HG03060 (cell line): ENCODE data around the gene PRKAR2A.
A peak's percentile ranks its signal among the peaks of the same experiment; 100 is the strongest.

Experiments
- ATAC-seq: cut with Tn5 transposase; IDR thresholded peaks from one replicate; pipeline ENCODE4 v1.9.1; 2021; ENCODE audit warnings: low read depth, moderate number of reproducible peaks; ENCODE audit not compliant: unreplicated experiment

PRKAR2A gene

DNA sequence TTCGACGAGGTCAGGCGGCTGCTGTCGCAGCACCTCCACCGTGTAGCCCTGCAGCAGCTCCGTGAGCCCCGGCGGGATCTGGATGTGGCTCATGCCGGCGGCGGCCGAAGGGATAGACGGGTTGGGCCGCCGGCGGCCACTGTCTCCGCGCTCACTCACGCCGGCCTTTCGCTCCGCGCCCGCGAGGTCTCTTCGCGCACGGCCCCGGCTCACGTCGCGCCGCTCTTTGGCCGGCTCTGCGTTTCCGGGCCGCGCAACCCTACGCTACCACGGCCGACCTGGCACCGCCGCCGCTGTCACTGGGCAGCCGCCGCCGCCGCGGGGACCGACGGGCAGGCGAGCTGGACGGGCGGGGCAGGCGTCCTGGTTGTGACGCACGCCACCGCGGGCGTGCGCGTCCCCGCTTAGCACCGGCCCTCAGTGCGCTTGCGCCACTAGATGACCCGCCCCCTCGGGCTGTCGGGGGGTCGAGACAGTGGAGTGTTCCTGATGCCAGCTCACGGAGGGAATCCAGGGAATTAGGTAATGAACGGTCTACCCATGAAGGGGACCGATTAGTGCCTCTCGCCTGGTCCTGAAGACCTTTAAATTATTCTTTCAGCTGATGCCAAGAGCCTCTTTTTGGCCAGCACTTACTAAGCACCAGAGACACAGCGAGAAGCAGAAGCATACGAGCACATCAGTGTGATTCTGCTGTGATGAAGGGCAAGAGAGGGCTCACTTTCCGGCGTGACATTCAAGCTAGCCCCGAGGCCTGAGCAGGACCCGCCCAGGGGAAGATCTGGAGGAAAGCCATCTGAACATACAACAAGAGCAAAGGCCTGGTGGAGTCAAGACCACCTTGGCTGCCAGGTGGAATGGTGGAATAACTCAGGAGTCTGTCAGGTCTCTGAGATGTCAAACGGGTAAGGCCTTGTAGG, at the start of gene PRKAR2A:
TSS of gene PRKAR2A (minus strand) at position 371 of the 920 bp plus-strand sequence. CDS start at position 93, 278 bp downstream.
- peak; percentile 70 for ATAC-seq

DNA sequence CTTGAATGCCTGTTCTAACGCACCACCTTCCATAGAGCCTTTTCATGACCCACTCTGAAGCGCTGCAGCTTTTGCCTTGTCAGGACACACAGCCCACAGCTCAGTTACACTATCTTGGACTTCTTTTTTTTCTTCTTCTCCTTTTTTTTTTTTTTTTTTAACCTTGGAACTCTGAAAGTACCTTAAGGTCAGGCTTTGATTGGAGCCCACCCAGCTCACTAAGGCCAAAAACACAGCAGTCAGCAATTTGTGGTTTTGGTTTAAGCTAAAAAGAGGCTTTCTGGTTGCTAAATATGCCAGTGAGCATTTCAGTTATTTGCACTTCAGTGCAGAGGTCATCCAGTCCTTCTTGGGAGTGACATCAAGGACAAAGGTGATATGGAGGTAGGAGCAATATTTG, 49.3 kb upstream of the PRKAR2A start:
- no peak for ATAC-seq

DNA sequence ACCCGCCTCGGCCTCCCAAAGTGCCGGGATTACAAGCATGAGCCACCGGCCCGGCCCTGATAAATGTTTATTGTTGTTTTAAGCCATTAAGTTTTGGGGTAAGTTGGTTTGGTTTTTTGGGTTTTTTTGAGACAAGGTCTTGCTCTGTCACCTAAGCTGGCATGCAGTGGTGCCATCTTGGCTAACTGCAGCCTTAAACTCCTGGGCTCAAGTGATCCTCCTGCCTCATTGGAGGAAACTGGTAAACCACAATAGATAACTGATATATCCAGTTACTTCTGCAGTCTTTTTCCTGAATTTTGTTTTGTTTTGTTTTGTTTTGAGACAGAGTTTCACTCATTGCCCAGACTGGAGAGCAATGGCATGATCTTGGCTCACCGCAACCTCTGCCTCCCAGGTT, 46.8 kb upstream of the PRKAR2A start:
- ATAC-seq: no peak

DNA sequence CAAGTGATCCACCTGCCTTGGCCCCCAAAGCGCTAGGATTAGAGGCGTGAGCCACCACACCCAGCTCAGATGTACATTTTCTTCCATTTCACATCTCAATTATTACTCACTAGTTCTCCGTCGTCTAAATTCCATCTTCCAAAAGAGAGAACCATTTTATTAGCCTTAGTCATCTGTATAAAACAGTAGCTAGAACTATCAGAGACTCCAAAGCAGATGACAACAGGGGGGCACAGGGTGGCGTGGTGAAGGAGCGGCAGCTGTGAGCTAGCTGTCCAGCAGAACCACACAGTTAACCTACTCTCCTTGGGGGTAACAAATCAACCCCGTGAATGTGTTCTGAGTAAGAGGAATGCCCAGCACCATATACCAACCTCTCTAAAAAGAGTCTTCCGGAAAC, 43.9 kb upstream of the PRKAR2A start:
- no peak for ATAC-seq

DNA sequence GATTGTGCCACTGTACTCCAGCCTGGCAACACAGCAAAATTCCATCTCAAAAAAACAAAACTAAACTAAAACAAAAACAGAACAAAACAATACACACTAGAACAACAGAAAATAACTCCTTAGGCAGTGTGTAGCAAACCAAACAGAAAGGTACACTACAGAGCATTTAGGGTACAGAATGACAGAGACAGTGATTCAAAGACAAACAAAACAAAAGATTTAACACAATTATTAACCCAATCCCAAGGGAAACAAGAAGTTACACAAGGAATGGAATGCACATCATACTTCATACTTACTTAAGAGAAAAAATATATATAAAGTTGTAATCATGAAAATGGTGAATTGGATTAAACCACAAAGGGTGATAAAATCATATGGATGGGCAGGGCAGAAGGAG, 38.1 kb upstream of the PRKAR2A start:
- ATAC-seq: no peak

DNA sequence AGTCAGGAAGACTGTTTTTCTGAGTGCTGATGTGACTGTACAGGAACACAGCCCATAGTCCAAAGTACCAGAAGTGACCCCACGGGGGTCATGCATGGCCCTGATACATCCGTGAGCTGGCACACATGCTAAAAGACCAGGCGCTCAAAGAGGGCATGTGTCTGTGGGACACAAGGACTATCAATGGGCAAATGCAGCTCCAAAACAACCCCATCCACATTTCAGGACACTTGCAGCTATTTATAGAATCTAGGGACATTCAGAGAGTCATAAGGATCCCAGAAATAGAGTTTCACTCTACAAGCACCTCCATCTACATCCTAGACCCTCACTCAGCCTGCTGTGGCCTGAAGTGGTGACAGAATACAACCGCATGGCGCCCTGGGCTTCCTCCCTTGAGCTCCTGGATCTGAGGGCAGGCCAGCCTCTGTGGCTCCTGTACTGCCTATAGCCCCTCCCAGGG, 34.0 kb upstream of the PRKAR2A start:
- no peak for ATAC-seq

DNA sequence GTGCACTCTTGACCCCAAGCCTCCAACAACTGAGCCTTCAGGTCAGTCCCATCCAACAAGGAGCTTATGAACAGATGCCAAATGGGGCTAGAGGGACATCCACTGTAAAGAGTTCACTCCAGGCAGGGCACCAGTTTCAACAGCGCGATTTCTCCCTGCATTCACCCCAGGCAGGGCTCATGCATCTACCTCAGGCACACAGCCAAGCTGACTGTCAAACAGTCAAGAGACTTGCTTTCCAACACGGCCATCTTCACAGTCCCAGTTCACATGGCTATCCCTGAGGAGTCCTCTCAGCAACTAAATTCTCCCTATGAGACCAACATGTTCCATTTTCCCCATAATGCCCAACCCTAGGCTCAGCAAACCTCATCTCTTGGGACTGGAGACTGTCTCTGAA, 33.3 kb upstream of the PRKAR2A start:
- ATAC-seq: no peak

DNA sequence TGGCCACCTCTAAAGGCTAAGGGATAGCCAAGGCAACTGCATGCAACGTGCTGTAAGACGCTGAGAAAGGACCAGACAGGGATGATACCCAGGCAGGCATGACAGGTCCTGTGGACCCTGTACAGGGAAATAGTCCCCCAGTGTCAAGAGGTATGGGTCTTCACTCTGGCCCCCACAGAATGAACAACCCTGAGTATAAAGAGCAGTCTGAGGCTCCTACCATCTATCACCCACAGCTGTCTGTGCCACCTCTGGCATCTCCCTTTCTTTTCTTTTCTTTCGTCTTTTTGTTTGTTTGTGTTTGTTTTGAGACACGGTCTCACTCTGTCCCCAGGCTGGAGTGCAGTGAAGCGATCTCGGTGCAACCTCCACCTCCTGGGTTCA, 32.3 kb upstream of the PRKAR2A start:
- no peak for ATAC-seq

DNA sequence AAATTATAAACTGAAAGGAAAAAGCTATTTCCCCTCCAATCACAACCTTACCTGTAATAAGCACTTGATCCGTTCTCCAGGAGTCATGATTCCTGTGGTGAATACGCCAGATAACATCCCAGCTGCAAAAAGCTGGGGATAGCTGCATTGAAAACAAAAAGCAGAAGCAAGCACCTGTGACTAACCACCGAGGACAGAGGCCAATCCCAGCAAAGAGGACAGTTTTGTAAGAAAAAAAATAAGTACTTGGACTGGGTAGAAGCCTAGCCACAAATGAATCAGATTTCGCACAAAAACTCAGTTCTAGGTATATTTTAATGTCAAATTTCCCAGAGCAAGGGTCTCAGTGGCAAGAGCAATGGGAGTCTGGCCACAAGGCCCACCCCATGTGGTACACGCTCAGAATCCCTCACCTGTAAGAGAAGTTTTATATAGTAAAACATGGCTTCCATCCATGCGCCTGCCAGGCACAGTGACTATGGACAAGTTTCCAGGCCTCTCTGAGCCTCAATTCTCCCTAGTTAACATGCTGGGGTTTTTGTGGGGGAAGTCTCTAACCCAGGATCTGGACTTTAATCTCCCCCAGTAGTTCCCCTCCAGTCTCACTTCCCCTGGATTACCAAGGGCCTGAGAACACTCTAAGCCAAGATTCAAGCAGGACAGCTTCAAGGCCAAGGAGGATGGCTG, 31.8 kb upstream of the PRKAR2A start:
- no peak for ATAC-seq

DNA sequence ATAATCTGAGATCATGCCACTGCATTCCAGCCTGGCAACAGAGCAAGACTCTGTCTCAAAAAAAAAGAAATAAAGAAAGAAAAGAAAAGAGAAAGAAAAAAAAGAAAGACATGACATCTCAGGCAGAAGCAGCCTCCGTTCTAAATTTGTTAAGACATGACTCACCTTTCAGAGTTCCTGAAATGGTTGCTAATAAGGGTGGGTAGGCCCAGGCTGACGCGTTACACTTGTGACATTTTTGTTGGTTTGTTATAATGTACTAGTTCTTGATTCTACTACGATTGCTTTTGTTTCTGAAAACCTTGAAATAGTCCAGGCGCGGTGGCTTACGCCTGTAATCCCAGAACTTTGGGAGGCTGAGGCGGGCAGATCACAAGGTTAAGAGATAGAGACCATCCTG, 30.0 kb upstream of the PRKAR2A start:
- no peak for ATAC-seq

DNA sequence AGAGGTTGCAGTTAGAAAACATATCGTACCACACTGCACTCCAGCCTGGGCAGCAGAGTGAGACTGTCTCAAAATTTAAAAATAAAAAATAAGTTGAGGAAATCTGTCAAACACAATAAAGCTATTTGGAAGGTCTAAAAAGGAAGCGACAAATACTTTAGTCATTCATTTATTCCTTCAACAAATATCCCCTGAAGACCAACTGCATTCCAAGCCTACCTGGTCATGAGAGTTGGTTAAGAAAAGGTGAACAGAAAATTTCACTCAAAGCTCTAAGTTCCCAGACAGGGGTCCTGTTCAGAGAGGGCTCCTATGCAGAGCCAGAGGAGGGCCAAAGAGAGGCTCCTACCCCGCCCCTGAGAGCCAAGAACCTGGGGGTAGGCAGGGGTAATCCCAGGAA, 15.4 kb upstream of the PRKAR2A start:
- no peak for ATAC-seq

DNA sequence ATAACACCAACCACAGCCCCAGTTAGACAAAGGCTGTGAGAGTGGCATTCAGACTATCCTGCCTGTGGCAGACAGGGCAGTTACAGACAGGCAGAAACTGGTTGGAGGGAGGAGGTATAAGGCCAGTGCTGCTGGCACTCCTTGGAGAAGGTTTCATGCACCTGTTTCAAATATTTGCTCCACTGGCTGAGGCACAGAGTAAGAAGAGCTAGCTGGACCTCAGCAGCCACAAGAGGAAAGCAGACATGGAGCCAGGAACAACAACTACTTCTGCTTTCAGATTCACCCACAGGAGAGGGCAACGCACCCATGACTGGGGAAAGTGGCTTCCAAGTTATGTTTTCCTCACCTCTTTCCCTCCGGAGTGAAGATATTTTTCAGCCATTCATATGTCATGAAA, 11.5 kb upstream of the PRKAR2A start:
- no peak for ATAC-seq

DNA sequence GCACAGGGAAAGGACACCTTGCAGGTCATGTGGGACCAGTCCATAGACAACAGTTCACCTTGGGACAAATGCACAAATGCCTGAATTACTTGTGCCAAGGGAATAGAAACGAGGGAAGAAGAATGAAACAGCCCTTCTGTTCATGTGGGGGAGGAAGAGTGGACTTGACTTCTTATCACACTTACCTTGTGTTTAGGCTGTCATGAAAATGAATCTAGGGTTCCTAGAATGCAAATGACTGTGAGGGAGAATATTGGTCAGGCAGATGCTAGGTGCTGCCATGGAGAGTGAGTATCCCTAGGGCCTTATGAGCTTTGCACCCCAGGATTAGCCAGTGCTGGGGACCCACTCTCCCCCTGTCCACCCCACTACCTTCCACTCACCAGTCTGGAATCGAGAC, 11.0 kb upstream of the PRKAR2A start:
- ATAC-seq: no peak

DNA sequence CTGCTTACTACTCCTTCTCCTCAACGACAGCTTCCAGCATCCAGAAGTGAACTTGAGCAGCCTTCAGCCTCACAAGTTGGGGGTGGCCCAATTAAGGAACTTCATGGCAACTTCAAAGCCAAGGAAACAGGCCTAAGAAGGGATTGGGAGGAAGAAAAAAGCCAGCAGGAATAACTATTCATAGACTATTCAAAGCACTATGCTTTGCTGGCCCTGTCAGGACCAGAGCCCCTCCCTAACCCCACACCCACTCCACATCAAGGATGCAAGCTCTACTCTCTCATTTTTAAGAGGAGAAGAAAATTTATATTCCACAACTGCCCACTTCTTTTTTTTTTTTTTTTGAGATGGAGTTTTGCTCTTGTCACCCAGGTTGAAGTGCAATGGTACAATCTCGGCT, 10.0 kb upstream of the PRKAR2A start:
- ATAC-seq: no peak

DNA sequence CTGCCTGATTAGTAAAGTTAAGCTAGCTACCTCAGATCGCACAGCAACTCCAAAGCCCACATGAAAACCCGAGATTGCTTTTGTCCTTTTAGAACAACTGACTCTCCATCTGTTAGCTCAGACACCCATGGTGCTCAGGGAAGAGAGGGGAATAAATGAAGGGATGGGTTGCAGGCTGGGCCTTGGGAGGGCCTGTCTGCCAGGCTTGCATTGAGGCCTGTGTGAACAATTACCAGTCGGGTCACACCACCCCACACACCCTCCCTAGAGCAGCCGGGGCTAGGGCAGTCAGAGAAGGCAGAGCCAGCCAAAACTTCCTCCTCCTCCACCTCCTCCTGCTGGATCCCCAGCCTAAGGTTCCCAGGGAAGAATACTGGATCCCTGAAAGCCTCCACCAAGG, 8.8 kb upstream of the PRKAR2A start:
- ATAC-seq: no peak

DNA sequence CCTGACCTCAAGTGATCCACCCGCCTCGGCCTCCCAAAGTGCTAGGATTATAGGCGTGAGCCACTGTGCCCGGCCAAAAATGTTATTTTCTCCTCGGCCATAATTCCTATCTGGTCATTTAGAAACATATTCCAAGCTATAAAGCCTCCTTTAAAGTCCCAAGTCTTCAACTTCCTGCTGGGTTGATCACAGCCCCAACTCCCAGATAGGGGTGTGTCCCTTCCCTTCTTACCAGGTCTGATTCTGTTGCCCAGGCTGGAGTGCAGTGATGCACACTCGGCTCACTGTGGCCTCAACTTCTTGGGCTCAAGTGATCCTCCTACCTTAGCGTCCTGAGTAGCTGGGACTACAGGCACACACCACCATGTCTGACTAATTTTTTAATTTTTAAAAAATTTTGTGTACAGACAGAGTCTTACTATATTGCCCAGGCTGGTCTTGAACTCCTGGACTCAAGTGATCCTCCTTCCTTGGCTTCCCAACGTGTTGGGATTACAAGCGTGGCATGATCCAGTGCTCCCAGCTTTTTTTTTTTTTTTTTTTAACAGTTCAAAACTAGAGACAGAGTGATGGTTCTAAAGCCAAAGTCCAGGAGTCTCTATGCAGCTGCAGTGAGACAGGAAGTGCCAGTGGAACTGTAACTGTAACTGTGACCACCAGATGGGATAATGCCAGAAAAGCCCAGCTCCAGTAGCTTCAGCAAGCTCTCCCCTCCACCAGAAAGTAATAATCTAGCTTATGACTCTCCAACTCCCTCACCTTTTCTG, 8.2 kb upstream of the PRKAR2A start:
- ATAC-seq: no peak

DNA sequence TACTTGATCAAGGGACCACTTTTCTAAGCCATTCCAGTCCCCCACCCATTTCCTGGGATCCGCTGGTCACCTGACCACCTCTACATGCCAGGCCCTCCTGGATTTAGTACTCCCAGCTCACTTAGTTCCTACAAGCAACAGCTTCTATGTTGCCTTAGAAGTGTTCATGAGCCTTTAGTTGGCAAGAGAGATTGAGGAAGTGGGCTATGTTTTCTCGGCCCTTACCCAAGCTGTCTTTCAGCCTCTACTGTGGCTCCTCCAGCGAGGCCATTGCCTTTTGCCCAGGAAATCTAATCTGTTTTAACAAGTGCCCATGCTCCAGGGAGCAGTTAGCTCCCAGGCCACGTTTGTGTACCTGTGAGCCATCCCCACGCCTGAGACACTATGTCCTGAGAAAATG, 4.5 kb upstream of the PRKAR2A start:
- ATAC-seq: no peak

DNA sequence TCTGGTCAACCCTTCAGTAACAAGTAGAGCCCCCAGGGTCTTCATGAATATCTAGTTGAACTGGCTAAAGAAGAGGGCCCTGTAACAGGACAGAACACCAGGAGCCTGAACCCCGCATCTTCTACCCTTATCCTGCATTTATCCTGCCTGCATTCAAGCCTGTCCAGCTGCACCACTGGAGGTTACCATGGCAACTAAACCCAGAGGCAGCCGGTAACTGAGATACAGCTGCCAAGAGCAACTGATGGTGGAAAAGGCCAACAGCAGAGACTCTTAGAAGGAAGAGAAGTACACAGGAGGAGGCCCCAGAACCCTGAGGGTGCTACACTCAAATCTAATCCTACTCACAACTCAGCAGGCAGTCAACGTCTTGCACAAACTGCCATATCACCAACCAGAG, 3.7 kb upstream of the PRKAR2A start:
- ATAC-seq: no peak

DNA sequence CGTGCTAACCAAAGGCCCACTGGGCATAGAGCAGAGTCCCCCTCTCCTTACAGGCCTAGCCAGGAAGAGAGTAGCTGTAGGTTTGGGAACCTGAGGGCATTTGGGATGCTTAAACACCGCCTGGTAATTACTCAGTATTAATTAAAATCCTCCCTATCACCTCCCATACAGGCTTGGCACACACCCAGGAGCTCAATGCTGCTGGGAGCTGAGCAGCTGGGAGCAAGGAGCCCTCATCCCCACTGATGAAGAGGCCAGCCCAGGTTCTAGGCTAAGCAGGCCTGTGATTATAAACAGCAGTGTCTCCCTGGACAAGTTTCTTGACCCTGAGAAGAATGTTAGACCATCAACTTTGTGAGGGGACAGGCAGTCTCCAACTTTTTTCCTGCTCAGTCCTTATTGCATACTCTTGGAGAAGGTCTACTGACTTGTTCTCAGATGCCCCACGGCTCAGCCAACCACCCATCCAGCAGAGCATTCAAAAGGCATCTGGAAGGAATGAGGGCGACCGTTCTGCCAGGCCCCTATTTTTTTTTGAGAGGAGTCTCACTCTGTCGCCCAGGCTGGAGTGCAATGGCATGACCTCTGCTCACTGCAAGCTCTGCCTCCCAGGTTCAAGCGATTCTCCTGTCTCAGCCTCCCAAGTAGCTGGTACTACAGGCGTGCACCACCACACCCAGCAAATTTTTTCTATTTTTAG, 1.3 kb upstream of the PRKAR2A start:
- ATAC-seq: no peak

DNA sequence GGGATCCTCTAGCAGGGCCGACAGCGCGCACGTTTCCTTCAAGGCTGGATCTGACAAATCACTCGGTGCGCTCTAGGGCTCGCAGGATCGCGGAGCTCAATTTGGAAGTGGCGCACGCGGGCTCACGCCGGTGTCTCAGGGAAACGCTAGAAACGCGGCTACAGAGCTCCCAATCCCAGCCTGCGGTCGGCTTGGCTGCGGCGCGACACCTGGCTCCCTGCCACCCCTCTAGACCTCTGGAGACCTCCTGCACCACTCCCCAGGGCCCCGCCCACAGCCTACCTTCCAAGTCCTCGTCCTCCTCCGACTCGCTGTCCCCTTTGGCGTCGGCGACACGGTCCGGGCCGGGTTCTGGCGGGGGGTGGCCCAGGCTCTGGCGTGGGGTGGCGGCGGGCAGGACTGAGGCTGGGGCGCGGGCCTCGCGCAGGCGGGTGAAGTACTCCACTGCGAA, 596 bp downstream of the PRKAR2A start:
- peak; percentile 24 for ATAC-seq
